Muscle of back (tissue), 13 donors: ENCODE measurements around the gene SOWAHC. TPM values are rescaled to one million over a fixed set of nuclear protein-coding genes. Genes with fewer than 3 reads are reported as not detected.
"Not testable (repeated sequence)": the region's sequence is repeated elsewhere in the genome, so short reads cannot be mapped to it uniquely, and the experiment has no call there.

Experiments
- DNase-seq, 3 donors: peaks; one replicate each; pipeline versions ENCODE4 v3.0.0 to v3.0.0-alpha.2; 2013
- long read RNA-seq, 9 donors: transcript quantifications; one replicate each; lab custom pipeline, GENCODE V29; 2026
- polyA plus RNA-seq, 10 donors: library from polyadenylated mRNA; unstranded; fragments of 120-200 nt; gene quantifications; one replicate each; pipeline ENCODE4 v1.2.1, GENCODE V29; 2013; ENCODE audit not compliant: insufficient read length in 10 of 10

SOWAHC gene, protein sequence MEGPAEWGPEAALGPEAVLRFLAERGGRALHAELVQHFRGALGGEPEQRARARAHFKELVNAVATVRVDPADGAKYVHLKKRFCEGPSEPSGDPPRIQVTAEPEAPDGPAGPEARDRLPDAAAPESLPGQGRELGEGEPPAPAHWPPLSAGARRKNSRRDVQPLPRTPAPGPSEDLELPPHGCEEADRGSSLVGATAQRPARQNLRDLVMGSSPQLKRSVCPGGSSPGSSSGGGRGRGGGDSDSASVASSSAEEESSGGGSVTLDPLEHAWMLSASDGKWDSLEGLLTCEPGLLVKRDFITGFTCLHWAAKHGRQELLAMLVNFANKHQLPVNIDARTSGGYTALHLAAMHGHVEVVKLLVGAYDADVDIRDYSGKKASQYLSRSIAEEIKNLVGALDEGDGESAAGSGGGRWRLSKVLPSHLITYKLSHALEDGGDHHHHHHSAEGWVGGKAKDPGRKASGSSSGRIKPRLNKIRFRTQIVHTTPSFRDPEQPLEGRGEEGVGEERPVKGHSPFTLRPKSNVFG
- polyA plus RNA-seq = 10 to 100 TPM in 2 of 10 donors, 1 to 10 TPM in 8; 6.7 to 13.3 (median 8.1) TPM
- long read RNA-seq, donor 1, full-length matches to known transcripts = 12 of 12 reads
- long read RNA-seq, donor 1, partial matches to known transcripts = 0 of 12 reads
- long read RNA-seq, donor 1, other reads (novel, unspliced or antisense) = 0 of 12 reads
- long read RNA-seq, donor 2, full-length matches to known transcripts = 6 of 6 reads
- long read RNA-seq, donor 2, partial matches to known transcripts = 0 of 6 reads
- long read RNA-seq, donor 2, other reads (novel, unspliced or antisense) = 0 of 6 reads
- long read RNA-seq, donor 3, full-length matches to known transcripts = 2 of 2 reads
- long read RNA-seq, donor 3, partial matches to known transcripts = 0 of 2 reads
- long read RNA-seq, donor 3, other reads (novel, unspliced or antisense) = 0 of 2 reads
- long read RNA-seq, donor 4, full-length matches to known transcripts = 10 of 10 reads
- long read RNA-seq, donor 4, partial matches to known transcripts = 0 of 10 reads
- long read RNA-seq, donor 4, other reads (novel, unspliced or antisense) = 0 of 10 reads
- long read RNA-seq, donor 5, full-length matches to known transcripts = 9 of 9 reads
- long read RNA-seq, donor 5, partial matches to known transcripts = 0 of 9 reads
- long read RNA-seq, donor 5, other reads (novel, unspliced or antisense) = 0 of 9 reads
- long read RNA-seq, donor 6, full-length matches to known transcripts = 13 of 13 reads
- long read RNA-seq, donor 6, partial matches to known transcripts = 0 of 13 reads
- long read RNA-seq, donor 6, other reads (novel, unspliced or antisense) = 0 of 13 reads
- long read RNA-seq, donor 7, full-length matches to known transcripts = 12 of 12 reads
- long read RNA-seq, donor 7, partial matches to known transcripts = 0 of 12 reads
- long read RNA-seq, donor 7, other reads (novel, unspliced or antisense) = 0 of 12 reads
- long read RNA-seq, donor 8, full-length matches to known transcripts = 17 of 17 reads
- long read RNA-seq, donor 8, partial matches to known transcripts = 0 of 17 reads
- long read RNA-seq, donor 8, other reads (novel, unspliced or antisense) = 0 of 17 reads
- long read RNA-seq, donor 9 = 0 reads

GRCh38 chr2:109613922-109614714 lies at the start of gene SOWAHC, which contains the start of gene SEPTIN10:
Gene SOWAHC, plus strand, starts transcription at chr2:109614364. Its CDS starts 126 bp downstream, at chr2:109614490.
Gene SEPTIN10, minus strand, starts transcription at chr2:109613966. Its CDS starts 139 bp downstream, at chr2:109613827.
- DNase-seq = peak; percentile 98 to 99 (median 99)

GRCh38 chr2:109575373-109575772 lies 38.8 kb upstream of the SOWAHC start:
- no peak for DNase-seq

GRCh38 chr2:109577630-109578029 lies 36.5 kb upstream of the SOWAHC start:
- not testable (repeated sequence) for DNase-seq

DNA sequence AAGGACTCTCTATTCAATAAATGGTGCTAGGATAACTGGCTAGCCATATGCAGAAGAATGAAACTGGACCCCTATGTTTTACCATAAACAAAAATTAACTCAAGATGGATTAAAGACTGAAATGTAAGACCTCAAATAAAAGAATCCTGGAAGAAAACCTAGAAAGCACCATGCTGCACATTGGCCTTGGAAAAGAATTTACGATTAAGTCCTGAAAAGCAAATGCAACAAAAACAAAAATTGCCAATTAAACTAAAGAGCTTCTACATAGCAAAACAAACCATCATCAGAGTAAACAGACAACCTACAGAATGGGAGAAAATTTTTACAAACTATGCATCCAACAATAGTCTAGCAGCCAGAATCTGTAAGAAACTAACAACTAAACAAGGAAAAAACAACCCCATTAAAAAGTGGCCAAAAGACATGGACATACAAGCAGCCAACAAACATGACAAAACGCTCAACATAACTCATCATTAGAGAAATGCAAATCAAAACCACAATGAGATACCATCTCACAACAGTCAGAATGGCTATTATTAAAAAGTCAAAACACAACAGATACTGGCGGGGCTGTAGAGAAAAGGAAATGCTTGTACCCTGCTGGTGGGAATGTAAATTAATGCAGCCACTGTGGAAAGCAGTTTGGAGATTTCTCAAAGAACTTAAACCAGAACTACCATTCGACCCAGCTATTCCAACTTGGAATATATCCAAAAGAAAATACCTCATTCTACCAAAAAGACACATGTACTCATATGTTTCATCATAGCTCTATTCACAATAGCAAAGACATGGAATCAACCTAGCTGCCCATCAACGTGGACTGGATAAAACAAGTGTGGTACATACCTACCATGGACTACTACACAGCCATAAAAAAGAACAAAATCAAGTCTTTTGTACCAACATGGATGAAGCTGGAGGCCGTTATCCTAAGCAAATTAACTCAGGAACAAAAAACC lies 31.0 kb upstream of the SOWAHC start:
- no peak for DNase-seq

GRCh38 chr2:109586687-109587086 lies 27.5 kb upstream of the SOWAHC start:
- no peak for DNase-seq

GRCh38 chr2:109591206-109591605 lies 23.0 kb upstream of the SOWAHC start:
- no peak for DNase-seq

- DNase-seq = no peak
Observed at GRCh38 chr2:109592905-109593304, 21.3 kb upstream of the SOWAHC start.

DNA sequence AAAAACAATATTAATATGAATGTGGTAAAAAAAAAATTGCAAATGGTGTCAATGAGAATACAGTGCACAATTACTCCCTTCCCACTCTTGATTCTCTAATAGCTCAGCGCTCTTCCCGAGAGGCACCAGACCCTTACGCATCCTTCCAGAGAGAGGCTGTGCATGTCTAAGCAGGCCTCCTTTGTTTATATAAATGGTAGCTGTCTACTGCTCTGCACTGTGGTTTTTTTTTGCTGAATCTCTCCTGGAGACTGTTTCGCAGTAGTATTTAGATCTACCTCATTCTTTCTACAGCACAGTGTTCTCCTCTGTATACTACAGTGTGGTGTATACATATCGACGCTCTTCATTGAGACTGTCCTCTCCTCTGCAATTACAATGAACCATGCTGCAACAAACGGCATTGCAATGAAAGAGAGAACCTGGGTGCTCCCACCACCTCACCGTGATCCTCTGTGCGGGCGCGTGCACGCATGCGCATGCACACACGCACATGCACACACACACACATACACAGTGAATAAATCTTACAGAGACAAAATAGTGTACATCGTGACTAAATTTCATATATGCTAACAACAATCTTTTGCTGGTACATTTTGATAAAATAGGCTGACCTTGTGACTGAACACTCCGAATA lies 19.8 kb upstream of the SOWAHC start:
- DNase-seq = no peak

DNA sequence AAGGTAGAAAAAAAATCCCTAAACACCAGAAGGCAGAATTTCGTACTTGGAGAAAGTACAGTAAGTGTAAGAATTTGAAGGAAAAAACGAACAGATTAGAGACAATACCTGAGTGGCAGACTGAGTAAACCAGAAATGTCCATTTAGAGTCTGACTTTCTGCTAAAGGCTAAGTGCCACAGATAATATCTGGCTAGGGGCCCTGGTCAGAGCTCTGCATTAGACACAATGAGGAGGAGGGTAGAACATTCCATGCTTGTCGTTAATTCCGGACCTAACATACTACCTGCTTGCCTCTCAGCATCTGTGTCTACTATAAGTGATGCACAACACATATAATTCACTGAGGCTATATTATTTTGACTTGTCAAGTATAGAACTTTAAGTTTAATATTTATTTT lies 18.5 kb upstream of the SOWAHC start:
- no peak for DNase-seq

GRCh38 chr2:109597283-109597682 lies 16.9 kb upstream of the SOWAHC start:
- no peak for DNase-seq

- peak in 1 of 3 donors; percentile 30 for DNase-seq
Observed at GRCh38 chr2:109601783-109602182, 12.4 kb upstream of the SOWAHC start.

- DNase-seq = no peak
Observed at GRCh38 chr2:109602617-109603188, 11.5 kb upstream of the SOWAHC start.

GRCh38 chr2:109604597-109604996 lies 9.6 kb upstream of the SOWAHC start:
- no peak for DNase-seq

DNA sequence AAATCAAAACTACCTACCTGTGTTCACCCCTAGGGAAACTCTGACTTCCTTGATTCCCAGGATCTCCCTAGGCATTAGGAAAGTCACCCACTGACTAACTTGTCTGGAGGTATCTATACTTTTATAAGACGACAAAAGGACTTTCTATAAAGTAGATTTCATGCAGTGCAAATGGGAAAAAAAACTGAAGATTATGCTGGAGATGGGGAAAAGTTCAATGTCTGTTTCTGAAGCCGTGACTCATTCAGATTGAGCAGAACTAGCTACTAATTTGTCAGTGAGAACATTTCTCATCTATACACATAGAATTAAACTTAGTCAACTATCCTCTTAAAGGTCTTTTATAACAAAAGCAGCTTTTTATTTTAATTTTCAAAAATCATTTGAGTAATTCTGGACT lies 6.4 kb upstream of the SOWAHC start:
- no peak for DNase-seq

DNA sequence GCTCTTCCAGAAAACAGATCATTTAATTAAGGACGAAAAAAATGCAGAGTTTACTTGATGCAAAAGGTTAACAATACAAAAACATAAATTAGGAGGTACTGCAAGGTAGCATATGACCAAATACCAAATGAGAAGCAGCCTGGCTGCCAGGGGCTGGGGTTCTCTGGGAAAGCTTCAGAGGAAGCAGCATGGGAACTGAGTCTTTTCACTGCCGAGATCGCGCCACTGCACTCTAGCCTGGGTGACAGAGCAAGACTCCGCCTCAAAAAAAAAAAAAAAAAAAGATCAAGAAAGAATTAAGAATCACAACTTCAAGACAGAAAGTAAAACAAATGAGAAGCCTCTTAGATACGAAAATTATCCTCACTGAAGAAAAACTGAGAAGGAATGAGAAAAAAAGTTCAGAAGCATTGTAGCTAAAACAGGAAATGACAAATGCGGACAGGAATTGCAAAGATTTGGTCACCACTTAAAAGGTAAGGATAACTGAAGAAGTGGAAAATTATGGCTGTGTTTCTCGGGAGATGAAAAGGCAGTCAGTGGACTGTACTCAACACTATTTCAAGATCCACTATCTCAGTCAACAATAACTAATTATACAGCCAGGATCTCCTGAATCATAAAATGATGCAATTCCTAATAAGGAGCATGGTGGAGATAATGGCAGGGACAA lies 4.7 kb upstream of the SOWAHC start:
- DNase-seq = peak in 1 of 3 donors; percentile 52

- DNase-seq = peak; percentile 27 to 56 (median 50)
Observed at GRCh38 chr2:109611467-109612095, 2.6 kb upstream of the SOWAHC start.
